Panc1 (cell line): ENCODE data around the gene KDM2B. TPM values are rescaled to one million over a fixed set of nuclear protein-coding genes. Genes with fewer than 3 reads are reported as not detected.

Experiments used
- ATAC-seq: fragments of 200-7000 bp; cut with Tn5 transposase; 2 replicates; pipeline ENCODE4 v1.9.1; 2020; ENCODE audit warnings: mild to moderate bottlenecking, moderate library complexity
- BruUV-seq: library from RNA; stranded (reverse); fragments of 400-500 nt; replicated peaks from 2 replicates; lab custom pipeline; 2021; lab: Mats Ljungman, UMichigan
- CTCF ChIA-PET: fragments of 300-600 bp; sonication (Branson Sonifier 250); formaldehyde crosslinking; loops from one replicate; lab custom pipeline; 2022; ENCODE audit warnings: antibody characterized with exemption; lab: Charles Lee
- POLR2A ChIA-PET: fragments of 300-600 bp; sonication (Branson Sonifier 250); formaldehyde crosslinking; loops from one replicate; lab custom pipeline; 2022; ENCODE audit warnings: antibody characterized with exemption; lab: Charles Lee
- DNase-seq: peaks from one replicate; pipeline ENCODE4 v3.0.0-alpha.2; 2010; ENCODE audit warnings: low read depth, low spot score
- H3K27ac ChIP-seq: 2 replicates; pipeline ENCODE4 v1.5.1; 2011; ENCODE audit warnings: mild to moderate bottlenecking, low read length, inconsistent platforms
- H3K27me3 ChIP-seq: fragments of 200-500 bp; sonication (Bioruptor generic); 2 replicates; pipeline ENCODE4 v1.6.0; 2014; ENCODE audit warnings: low read length, inconsistent platforms; ENCODE audit not compliant: control insufficient read depth, insufficient read depth
- H3K36me3 ChIP-seq: fragments of 200-500 bp; sonication (Bioruptor generic); 2 replicates; pipeline ENCODE4 v1.5.1; 2014; ENCODE audit warnings: inconsistent platforms, mild to moderate bottlenecking, low read length, moderate library complexity; ENCODE audit not compliant: control insufficient read depth, insufficient read depth
- H3K4me1 ChIP-seq: 2 replicates; pipeline ENCODE4 v1.5.1; 2011; ENCODE audit warnings: inconsistent platforms, mild to moderate bottlenecking, low read length, moderate library complexity; ENCODE audit not compliant: control insufficient read depth, insufficient read depth
- H3K4me3 ChIP-seq, 2 experiments: 2 replicates each; pipeline ENCODE4 v1.5.1; 2011 to 2012; ENCODE audit warnings: low read depth in 2 of 2, low read length in 2 of 2, mild to moderate bottlenecking in 2 of 2, inconsistent platforms in 1 of 2, moderate library complexity in 1 of 2
- H3K9me3 ChIP-seq: fragments of 200-500 bp; sonication (Bioruptor generic); 2 replicates; pipeline ENCODE4 v1.5.1; 2014; ENCODE audit warnings: low read depth, mild to moderate bottlenecking, inconsistent platforms, low read length, moderate library complexity; ENCODE audit not compliant: control insufficient read depth, insufficient read depth
- POLR2AphosphoS5 ChIP-seq: IDR thresholded peaks from 2 replicates; pipeline ENCODE4 v1.6.1; 2012; ENCODE audit warnings: mild to moderate bottlenecking, low read depth, low read length, moderate library complexity
- REST ChIP-seq, 2 experiments: IDR thresholded peaks; 2 replicates each; pipeline ENCODE4 v1.6.1; 2011 to 2012; ENCODE audit warnings: low read depth in 2 of 2, control low read depth in 1 of 2, low read length in 1 of 2, mild to moderate bottlenecking in 1 of 2, moderate library complexity in 1 of 2; ENCODE audit not compliant: insufficient read depth in 1 of 2
- SIN3A ChIP-seq: IDR thresholded peaks from 2 replicates; pipeline ENCODE4 v1.6.1; 2012; ENCODE audit warnings: low read depth, mild to moderate bottlenecking, low read length, moderate library complexity, borderline replicate concordance; ENCODE audit not compliant: insufficient read depth
- TCF7L2 ChIP-seq: IDR thresholded peaks from 2 replicates; pipeline ENCODE4 v1.6.1; 2011; ENCODE audit warnings: mild to moderate bottlenecking, low read depth, low read length, inconsistent platforms
- in situ Hi-C: cut with HindIII; loops from 2 replicates; pipeline ENCODE4 v1.10.0; 2016; ENCODE audit warnings: low sequenced_read_pairs, low pct_unique_long_range_greater_than_20kb
- intact Hi-C: fragments of 100-400 bp; cut with micrococcal nuclease; formaldehyde crosslinking; loops from one replicate; pipeline ENCODE4 v1.10.0; 2022; ENCODE audit not compliant: unreplicated experiment
- total RNA-seq: library from RNA; stranded (reverse); gene quantifications from one replicate; pipeline ENCODE4 v1.2.1, GENCODE V29; 2021; ENCODE audit not compliant: unreplicated experiment
- TF ChIP-seq, protein P1 (sequence below): fragments of 450-650 bp; IDR thresholded peaks from 2 replicates; pipeline ENCODE4 v1.5.1; 2017; ENCODE audit warnings: mild to moderate bottlenecking

Gene KDM2B
- total RNA-seq, 1 experiment from 2014 or later = 27.5 TPM

DNA sequence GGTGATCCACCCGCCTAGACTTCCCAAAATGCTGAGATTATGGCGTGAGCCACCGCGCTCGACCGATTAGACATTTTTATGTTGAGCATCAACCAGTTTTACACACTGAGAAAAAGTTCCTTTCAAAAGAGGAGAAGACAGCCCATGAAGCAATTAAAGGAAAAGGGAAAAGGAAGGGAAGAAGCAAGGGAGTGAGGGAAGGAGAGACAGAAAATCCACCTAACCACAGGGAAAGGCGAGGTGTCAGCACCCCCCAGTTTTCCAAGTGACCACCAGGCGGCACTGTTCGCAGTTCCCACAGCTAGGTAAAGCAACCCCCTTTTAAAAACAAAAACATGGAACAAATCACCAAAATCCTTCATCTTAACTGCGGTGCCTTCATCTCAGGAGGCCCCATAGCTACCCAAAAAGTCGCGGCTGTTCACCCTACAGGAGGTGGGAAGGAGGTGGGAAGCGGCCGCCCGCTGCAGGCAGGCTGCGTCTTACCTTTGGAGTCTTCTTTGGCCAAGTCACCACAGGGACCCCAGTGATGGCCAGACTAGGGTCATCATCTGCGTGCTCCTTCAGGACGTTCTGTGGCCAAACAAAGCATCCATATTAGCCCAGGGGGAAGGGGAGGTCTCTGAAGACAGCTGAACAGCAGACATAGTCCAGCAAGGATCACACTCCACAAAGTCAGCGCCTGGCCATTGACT, 86.6 kb downstream of the KDM2B start:
- no peaks in the 10 kb centered on the region for H3K9me3 ChIP-seq
- ChIA-PET POLR2A (interaction anchor here (0.6 to 0.7 kb wide), 2 partner anchors 19 to 27 kb away, joined by 5 to 12 read pairs; no protein-coding TSS in a partner anchor), CTCF (interaction anchor here (0.6 to 1.7 kb wide), 5 partner anchors 8 to 177 kb away, joined by 3 to 6 read pairs (median 5); no protein-coding TSS in a partner anchor)
- in situ Hi-C loops = no loop called here
- intact Hi-C loops = loop anchor here (10.0 kb wide), 1 partner anchor 191 kb away; no protein-coding TSS in a partner anchor
- peak; percentile 24 for DNase-seq
- no peaks in the 10 kb centered on the region for H3K36me3 ChIP-seq
- H3K27ac ChIP-seq = no peak overlapping the region
- ATAC-seq = peak; percentile 81
- H3K4me3 ChIP-seq = no peak overlapping the region
- no peaks in the 10 kb centered on the region for H3K4me1 ChIP-seq
- no peaks in the 10 kb centered on the region for H3K27me3 ChIP-seq
- TF ChIP-seq TCF7L2 = no peak
- TF ChIP-seq, protein P1, sequence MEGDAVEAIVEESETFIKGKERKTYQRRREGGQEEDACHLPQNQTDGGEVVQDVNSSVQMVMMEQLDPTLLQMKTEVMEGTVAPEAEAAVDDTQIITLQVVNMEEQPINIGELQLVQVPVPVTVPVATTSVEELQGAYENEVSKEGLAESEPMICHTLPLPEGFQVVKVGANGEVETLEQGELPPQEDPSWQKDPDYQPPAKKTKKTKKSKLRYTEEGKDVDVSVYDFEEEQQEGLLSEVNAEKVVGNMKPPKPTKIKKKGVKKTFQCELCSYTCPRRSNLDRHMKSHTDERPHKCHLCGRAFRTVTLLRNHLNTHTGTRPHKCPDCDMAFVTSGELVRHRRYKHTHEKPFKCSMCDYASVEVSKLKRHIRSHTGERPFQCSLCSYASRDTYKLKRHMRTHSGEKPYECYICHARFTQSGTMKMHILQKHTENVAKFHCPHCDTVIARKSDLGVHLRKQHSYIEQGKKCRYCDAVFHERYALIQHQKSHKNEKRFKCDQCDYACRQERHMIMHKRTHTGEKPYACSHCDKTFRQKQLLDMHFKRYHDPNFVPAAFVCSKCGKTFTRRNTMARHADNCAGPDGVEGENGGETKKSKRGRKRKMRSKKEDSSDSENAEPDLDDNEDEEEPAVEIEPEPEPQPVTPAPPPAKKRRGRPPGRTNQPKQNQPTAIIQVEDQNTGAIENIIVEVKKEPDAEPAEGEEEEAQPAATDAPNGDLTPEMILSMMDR = peak; percentile 96
- BruUV-seq = no TSS peak

DNA sequence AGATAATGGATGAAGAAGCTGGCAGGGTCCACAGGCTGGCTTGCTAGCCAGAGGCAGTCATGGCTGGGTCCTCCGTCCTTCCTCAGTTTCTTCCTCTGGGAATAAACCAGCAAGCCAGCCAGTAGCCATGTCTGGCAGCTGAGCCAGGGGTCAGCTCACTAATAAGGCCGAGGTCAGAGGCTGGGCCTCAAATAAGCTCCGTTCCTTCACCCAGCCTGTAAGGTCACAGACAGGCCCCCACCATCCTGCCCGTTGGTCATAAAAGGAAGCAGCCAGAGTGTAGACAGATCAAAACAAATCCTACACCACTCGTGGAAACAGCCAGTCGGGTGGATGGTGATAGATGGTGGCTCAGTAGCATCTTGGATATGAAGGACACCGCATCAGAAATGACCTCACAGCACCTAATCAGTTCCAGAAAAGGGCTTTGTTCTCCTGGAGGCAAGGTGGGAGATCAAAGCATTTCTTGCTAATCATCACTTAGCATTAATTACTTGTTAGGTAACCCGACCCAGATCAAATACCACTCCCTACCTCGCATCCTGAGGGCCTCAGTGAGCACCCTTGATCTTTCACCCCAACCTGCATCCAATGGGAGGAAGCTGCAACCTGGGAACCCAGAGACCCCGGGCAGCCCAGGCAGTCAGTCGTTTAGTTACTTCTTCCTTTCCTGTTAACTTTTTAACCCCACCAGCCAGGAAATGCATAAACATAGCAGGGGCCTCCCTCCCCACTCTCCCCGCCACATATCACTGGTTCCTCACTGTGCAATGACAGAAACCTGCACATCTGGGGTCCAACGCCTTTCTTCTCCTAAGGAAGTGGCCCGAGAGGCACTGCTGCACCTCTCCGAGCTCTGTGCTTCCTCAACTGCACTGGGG, 90.2 kb downstream of the KDM2B start:
- Histone ChIP-seq H3K4me3 (no peak overlapping the region), H3K27ac (no peak overlapping the region), H3K4me1 (no peaks in the 10 kb centered on the region), H3K36me3 (no peaks in the 10 kb centered on the region), H3K27me3 (no peaks in the 10 kb centered on the region), H3K9me3 (no peaks in the 10 kb centered on the region)
- no peak for TF ChIP-seq POLR2AphosphoS5
- TF ChIP-seq, protein P1 = no peak
- no peak for TF ChIP-seq REST (IDR thresholded peaks at IDR 0.05; ENCODE audit: insufficient read depth in 1 of 2, low read depth in 2 of 2, low read length in 1 of 2)
- no peak for TF ChIP-seq SIN3A
- no peak for TF ChIP-seq TCF7L2
- POLR2A ChIA-PET = no interaction called here
- CTCF ChIA-PET = interaction anchor here (1.3 kb wide), 1 partner anchor 12 kb away, joined by 9 read pairs; no protein-coding TSS in a partner anchor
- no peak for ATAC-seq
- no TSS peak for BruUV-seq
- in situ Hi-C loops = no loop called here
- intact Hi-C loops = loop anchor here (10.0 kb wide), 1 partner anchor 194 kb away; no protein-coding TSS in a partner anchor
- no peak for DNase-seq
